Activated CD8-positive, alpha-beta memory T cell treated with anti-CD3 and anti-CD28 coated beads for 36 hours (primary cell): ENCODE results near the gene SP140L. TPM values are rescaled to one million over a fixed set of nuclear protein-coding genes. Genes with fewer than 3 reads are reported as not detected.
"Not testable (repeated sequence)": the region's sequence is repeated elsewhere in the genome, so short reads cannot be mapped to it uniquely, and the experiment has no call there.

Experiments used
- CTCF ChIA-PET: fragments of 350-600 bp; sonication (Branson Sonifier 250); formaldehyde crosslinking; loops from one replicate; lab custom pipeline; 2021; ENCODE audit warnings: antibody characterized with exemption; lab: Charles Lee
- POLR2A ChIA-PET: fragments of 350-600 bp; sonication (Branson Sonifier 250); formaldehyde crosslinking; loops from one replicate; lab custom pipeline; 2021; ENCODE audit warnings: antibody characterized with exemption; lab: Charles Lee
- total RNA-seq, 2 experiments: library from RNA; stranded (reverse); gene quantifications; one replicate each; pipeline ENCODE4 v1.2.3, GENCODE V29; 2021

Gene SP140L
- total RNA-seq, 2 experiments from 2014 or later, result 26.7 to 27.3 TPM

DNA sequence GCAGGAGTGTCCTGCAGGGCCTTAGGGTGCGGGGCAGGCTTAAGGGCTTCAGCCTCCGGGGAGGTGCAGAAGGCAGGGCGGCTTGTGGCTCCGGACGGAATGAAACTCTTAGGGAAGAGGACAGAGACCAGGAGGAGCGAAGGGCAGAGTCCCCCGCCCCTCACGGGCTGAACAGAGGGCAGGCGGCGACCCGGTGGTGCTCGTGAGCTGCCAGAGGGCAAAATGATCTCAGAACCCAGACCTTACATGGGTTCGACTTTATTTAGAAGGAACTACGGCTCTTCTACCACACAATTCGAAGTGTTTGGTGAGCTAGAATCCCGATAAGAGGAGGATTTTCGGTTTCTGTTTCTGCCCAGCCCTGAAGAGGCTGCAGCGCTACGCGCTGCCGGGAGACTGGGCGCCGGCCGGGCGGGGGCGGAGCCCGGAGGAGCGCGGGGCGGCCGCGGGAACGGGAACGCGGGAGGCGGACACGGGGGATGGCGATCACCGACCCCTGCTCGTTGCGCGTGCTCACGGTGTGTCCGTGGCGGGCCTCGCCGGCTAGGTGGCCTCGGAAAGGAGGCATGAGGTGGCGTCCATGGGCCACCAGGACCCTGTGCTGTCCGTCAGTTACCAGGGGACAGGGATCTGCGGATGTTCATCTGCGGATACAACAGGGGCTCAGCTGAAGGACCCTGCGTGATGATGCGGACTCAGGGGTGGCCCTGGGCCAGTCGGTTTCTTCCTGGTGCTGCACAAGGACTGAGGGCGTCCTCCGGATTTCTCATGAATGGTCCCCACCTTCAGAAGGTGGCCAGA, 84.8 kb downstream of the SP140L start:
- POLR2A ChIA-PET, result interaction anchor here (0.5 kb wide), 1 partner anchor 463 kb away, joined by 4 read pairs; no protein-coding TSS in a partner anchor
- CTCF ChIA-PET, result interaction anchor here (0.6 to 1.0 kb wide), 2 partner anchors 14 to 385 kb away, joined by 3 read pairs; no protein-coding TSS in a partner anchor

DNA sequence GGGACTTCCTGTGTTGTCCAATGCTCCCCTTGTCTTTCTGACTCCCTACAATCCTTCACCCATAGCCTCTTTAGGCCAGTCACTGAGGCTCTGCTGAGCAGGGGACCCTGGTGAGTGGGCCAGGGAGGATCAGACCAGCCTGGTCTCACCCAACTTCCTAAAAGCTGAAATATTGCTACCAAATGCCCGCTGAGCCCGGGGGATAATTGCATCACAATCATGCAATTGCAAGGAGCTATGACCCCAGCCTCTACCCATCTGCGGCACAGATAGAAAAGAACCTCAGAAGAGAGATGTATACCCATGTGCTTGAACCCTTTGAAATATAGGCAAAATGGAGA, 85.3 kb downstream of the SP140L start:
- POLR2A ChIA-PET, result no interaction called here
- CTCF ChIA-PET, result no interaction called here

DNA sequence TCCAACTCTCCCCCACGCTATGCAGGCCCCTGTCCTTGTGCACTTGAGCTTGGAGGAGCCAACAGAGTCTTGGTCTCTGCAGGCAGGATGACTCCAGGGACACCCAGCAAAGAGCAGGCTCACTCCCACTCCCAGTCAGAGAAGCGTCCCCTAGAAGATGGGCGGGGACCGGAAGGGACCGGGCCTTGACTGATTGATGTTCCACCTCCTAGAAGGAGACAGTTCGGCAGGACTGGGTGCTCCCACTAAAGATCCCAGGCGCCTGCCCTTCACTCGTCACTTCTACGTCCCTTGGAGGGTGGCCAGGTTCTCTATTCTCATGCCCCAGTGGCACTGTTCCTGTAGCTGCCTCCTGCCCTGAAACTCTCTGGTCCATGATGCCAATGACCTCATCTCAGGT, 85.9 kb downstream of the SP140L start:
- ChIA-PET CTCF (no interaction called here), POLR2A (no interaction called here)

DNA sequence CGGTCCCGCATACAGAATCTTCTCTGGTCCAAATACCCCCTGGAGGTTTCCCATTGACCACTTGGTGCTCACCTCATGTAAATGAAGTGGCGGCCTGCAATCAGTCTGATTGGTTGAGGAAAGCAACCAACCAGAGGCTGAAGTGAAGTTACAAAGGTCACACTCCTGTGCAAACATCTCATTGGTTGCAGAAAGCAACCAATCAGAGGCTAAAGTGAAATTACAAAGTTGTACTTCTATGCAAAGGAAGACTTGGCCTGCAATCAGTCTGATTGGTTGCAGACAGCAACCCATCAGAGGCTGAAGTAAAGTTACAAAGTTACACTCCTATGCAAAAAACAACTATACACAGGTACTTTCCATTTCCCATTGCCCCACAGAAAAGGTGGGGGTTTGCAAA, 86.5 kb downstream of the SP140L start:
- POLR2A ChIA-PET, result no interaction called here
- CTCF ChIA-PET, result no interaction called here

DNA sequence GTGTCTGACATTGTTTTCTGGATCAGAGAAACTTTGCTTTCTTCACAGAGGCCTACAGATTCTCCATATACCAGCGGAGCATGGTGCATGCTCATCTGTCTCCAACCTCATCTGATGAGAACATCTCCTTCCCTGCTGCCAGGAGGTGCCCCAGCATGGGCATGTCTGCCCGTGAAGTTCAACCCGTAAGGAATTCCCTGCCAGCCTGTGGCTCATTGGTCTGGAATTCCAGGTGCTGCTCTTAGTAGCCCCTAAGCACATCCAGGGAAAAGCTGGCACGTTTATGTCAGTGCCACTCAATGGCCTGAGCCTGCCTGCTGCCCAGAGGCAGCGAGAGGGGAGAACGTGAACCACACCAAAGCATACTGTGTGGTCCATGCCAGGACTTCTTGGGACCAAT, 87.3 kb downstream of the SP140L start:
- ChIA-PET CTCF (interaction anchor here (0.6 kb wide), 1 partner anchor 393 kb away, joined by 3 read pairs; no protein-coding TSS in a partner anchor), POLR2A (no interaction called here)

DNA sequence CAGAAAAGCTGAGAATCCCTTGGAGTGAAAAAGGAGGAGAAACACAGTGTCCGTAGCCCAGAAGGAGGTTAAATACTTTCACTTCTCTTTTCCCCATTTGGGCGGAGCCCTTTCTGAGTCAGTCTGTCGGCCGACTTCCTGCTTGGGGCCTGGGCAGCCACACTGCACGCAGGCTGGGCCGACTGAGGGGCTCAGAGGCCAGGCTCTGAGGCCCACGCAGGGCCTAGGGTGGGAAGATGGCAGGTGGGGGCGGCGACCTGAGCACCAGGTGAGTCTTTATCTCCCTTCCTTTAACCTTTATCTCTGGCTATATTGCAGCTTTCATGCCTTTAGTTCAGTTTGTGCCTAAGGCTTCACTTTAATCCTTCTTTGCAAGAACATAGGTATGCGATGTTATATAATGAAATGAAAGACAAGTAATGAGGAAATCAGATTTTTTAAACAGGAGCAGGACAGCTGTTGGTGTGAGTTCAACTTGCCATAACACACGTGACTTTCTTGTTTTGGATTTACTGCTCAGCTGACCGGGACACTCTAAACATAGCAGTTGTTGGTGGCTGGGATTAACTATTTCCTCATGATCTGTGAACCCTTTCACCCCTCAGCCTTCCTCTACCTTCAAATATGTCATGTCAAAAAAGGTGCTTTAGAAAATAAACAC, 89.2 kb downstream of the SP140L start, which contains the start of gene SP100:
Gene SP100 (plus strand): TSS at position 141 of the 661 bp plus-strand sequence. CDS start 96 bp downstream, at position 237.
- POLR2A ChIA-PET, result no interaction called here
- CTCF ChIA-PET, result interaction anchor here (0.9 to 1.9 kb wide), 3 partner anchors 31 to 196 kb away, joined by 3 to 4 read pairs (median 3); no protein-coding TSS in a partner anchor

DNA sequence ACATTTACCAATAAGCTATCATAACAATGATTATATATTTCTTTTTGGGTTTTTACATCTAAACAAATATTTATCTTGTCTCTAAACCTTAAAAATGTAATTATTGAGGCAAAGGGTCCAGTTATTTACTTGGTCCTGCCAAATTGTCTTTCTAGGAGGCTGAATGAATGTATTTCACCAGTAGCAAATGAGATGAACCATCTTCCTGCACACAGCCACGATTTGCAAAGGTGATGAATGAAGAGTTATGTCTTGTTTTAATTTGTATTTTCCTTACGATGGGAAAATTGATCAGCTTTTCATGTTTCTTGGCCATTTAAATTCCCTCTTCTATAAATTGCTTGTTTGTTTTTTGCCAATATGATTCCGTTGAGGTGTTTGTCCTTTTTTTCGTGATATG, 90.4 kb downstream of the SP140L start:
- POLR2A ChIA-PET, result no interaction called here

DNA sequence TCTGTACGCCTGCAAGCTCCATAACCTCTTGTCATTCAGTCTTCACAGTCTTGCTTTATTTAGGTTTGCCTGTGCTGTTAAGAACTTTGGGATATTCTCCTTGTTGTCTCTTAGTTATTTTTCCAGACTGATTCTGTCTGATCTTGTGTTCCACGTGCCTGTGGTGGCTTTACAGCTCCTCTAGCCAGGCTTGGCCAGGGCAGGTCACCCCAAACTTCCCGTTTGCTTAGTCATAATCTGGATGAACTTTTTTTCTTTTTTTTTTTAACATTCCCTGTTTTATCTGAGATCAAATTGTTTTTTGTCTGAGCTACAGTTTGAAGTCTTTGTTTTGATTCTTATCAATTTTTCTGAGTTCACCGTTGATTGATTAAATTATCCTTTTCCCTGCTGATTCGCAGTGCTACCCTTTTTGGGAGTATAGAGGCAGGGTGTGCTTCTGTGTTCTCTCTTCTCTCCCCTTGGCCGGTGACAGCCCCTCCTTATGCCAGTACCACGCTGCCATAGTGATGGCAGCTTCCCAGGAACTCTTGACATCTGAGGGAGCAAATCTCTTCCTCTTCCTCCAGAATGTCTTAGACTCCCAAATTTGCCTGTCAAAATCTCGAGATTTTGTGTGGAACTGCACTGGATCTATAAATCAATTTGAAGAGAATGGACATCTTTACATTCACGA, 91.5 kb downstream of the SP140L start:
- ChIA-PET CTCF (interaction anchor here (1.9 kb wide), 1 partner anchor 54 kb away, joined by 3 read pairs; no protein-coding TSS in a partner anchor), POLR2A (interaction anchor here (0.6 kb wide), 1 partner anchor 131 kb away, joined by 3 read pairs; no protein-coding TSS in a partner anchor)

More for the DNA sequence above, 90.4 kb downstream of the SP140L start:
- CTCF ChIA-PET, result interaction anchor here (1.9 kb wide), 1 partner anchor 55 kb away, joined by 3 read pairs; no protein-coding TSS in a partner anchor

DNA sequence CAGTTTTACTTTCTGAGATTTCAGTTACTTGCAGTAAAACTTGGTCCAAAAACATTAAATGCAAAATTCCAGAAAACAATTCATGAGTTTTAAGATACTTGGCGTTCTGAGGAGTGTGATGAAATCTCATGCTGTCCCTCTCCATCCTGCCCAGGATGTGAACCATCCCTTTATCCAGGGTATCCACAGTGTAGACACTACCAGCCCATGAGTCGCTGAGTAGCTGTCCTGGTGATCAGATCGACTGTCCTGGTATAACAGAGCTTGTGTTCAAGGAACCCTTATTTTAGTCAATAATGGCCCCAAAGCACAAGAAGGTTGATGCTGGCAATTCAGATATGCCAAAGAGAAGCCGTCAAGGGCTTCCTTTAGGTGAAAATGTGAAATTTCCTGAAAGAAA, 92.2 kb downstream of the SP140L start:
- POLR2A ChIA-PET, result no interaction called here
- CTCF ChIA-PET, result no interaction called here

DNA sequence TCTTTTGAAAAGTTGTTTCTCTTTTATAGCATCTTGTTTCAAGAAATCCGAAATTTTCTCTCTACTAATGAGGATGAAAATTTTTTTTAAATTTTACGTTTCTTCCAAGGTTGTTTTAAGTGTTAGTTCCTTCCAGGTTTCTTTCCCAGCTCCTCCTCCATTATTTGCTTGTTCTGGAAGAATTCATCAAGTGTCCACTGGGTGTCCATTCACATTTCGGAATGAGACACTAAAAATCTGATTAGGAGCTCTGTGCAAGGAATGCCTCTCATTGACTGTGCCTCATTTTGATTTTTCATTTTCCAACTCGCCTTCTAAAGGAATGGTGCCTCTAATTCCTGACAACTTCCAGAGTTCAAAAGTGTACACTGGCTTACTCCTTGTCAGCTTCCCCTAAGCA, 95.2 kb downstream of the SP140L start:
- ChIA-PET CTCF (no interaction called here), POLR2A (no interaction called here)

DNA sequence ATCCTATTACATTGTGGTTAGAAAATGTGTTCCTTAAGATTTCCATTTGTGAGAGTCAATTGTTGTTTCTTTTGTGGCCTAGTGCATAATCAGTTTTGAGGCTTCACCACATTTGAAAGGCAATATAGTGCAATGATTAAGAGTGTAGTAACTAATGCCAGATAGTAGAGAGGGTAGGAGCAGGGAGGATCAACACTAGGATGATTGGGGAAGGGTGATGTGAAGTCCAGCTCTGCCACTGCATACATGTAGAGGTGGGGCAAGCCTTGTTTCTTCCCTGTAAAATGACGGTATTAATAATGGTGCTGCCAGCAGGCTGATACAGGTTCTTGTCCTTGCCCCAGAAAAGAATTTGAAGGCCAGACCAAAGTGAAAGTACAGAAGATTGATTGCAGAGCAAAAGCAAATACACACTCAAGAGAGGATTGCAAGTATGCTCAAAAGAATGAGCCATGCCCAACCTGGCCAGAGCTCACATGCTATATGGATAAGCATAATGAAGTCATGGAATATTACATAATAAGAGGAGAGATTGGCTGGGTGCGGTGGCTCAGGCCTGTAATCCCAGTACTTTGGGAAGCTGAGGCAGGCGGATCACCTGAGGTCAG, 97.0 kb downstream of the SP140L start:
- ChIA-PET CTCF (no interaction called here), POLR2A (no interaction called here)

DNA sequence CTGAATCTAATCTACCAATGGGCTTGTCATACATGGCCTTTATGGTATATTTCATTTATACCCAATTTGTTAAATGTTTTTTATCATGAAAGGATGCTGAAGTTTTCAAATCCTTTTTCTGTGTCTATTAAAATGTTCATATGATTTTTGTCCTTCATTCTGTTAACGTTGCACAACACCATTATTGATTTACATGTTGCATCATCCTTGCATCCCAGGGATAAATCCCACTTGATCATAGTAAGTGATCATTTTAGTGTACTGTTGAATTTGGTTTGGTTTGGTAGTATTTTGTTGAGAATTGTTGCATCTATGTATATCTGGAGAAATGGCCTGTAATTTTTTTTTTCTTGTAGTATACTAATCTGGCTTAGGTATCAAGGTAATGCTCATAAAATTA, 98.4 kb downstream of the SP140L start:
- ChIA-PET POLR2A (no interaction called here), CTCF (no interaction called here)

DNA sequence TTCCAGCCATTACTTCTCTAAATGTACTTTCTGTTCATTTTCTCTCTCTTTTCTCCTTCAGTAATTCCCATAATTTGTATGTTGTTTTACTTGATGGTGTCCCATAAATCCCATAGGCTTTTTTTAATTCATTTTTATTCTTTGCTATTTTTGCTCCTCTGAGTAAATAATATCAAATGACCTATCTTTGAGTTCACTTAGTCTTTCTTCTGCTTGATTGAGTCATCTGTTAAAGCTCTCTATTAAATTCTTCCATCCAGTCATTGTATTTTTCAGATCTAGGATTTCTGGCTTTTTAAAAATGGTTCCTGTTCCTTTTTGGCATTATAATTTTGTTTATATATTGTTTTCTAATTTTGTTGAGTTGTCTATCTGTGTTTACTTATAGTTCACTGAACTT, 102.5 kb downstream of the SP140L start:
- ChIA-PET CTCF (no interaction called here), POLR2A (no interaction called here)

DNA sequence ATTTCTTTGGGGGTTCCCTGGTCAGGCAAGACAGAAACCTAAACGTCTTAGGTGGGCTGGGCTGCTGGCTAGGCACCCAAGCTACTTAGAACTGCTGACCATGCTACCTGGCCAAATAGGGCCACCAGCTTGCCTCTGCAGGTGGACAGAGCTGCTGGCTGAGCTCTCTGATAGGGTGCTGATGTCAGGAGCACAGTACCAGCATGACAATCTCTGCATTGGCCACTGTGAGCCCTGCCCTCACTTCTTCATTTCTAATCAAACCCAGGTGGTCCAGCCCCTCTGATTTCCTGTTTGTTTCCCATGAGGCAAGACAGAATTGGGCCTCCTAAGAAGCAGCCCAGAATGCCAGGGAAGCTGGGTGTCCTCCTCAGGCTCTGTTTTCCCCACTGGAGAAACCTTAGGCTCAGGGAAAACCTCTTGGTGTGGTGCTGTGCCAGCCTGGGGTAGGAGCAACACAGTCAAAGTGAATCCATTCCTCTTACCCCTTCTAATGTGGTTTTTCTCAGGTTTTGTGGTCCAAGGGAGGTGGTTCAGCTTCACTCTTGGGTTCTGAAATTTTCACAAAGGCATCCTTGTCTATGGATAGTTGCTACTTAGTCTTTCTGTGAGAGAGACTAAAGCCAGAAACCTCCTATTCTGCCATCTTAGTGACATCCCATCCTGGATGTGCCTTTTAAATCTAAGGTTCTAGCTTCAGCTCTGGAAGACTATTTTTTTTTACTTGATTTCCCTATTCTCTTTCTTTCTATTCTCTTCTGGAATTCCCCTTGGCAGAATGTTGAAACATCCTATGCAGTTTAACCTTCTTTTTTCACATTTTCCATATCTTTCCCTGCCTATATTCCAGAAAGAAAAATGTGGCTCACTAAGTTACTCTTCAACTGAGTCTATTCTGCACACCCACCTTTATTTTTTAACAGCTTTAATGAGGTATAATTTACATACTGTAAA, 104.2 kb downstream of the SP140L start:
- ChIA-PET POLR2A (no interaction called here), CTCF (no interaction called here)

DNA sequence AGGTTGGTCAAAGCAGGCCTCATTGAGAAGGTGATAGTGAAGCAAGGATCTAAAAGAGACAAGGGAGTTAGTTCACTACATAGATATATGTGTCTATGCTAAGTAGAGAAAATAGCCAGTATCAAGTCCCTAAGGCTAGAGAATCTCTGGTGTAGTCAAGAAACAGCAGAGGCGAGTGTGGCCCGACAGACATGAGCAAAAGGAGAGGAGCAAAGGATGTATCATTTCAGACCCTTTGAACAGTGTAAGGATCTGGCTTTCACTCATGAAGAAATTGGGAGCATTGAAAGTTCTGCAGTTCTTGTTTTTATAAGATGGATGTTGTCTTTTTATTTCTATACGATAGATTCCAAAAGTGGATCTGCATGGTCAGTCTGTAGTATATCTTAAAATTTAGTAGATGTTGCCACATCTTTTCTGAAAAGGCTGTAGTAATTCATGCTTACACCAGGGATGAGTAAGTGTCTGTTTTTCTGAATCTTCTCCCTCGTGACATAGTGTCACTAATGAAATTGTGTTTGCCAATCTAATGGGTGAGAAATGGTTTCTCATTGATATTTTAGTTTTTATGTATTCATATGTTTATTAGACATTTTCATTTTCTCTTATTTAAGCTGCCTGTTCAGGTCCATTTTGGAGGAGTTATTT, 107.8 kb downstream of the SP140L start:
- ChIA-PET POLR2A (no interaction called here), CTCF (no interaction called here)

DNA sequence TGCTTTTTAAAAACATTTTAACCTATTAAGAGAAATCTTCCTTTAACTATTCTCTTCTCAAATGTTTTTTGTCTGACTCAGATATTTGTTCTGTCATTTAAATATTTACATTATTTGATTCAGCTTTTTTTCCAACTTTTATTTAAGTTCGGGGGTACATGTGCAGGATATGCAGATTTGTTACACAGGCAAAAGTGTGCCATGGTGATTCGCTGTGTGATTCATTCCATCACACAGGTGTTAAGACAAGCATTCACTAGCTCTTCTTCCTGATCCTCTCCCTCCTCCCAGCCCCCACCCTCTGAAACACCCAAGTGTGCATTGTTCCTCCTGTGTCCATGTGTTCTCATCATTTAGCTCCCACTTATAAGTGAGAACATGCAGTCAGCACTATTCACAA, 108.4 kb downstream of the SP140L start:
- CTCF ChIA-PET, result interaction anchor here (0.9 kb wide), 1 partner anchor 11 kb away, joined by 4 read pairs; no protein-coding TSS in a partner anchor

DNA sequence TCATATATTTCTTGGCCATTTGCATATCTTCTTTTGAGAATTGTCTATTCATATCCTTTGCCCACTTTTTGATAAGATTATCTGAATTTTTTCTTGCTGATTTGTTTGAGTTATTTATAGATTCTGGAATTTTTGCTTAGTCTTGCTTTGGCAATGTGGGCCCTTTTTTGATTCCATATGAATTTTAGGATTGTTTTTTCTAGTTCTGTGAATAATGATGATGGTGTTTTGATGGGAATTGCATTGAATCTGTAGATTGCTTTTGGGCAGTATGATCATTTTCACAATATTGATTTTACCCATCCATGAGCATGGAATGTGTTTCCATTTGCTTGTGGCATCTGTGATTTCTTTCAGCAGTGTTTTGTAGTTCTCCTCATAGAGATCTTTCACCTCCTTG, 112.1 kb downstream of the SP140L start:
- CTCF ChIA-PET, POLR2A ChIA-PET: not testable (repeated sequence)

More for the DNA sequence above, 108.4 kb downstream of the SP140L start:
- POLR2A ChIA-PET, result no interaction called here

DNA sequence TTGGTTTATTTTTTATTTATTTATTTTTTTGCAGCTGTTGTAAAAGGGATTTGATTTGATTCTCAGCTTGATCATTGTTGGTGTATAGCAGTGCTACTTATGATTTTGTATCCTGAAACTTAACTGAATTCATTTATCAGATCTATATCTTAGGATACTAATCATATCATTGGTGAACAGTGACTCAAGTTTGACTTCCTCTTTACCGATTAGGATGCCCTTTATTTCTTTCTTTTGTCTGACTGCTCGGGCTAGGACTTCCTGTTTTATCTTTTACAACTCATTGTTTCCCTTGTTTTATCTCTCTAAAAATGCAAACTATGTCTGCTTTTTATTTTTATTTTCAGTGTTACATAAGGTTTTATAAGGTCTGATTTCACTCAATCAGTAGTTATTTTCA, 112.6 kb downstream of the SP140L start:
- POLR2A ChIA-PET, result no interaction called here
- CTCF ChIA-PET, result no interaction called here
